HFFc6 (cell line): Measurements from ENCODE around the gene MLLT3. TPM values are rescaled to one million over a fixed set of nuclear protein-coding genes. Genes with fewer than 3 reads are reported as not detected.
"Not testable (repeated sequence)": the region's sequence is repeated elsewhere in the genome, so short reads cannot be mapped to it uniquely, and the experiment has no call there.

Experiments
- DNase-seq: peaks from one replicate; pipeline ENCODE4 v3.0.0-alpha.2; 2018
- H3K27ac Mint-ChIP-seq: 2 replicates; pipeline ENCODE4 v1.8.0; 2020; ENCODE audit warnings: mild to moderate bottlenecking, mixed read lengths
- H3K27me3 Mint-ChIP-seq: 2 replicates; pipeline ENCODE4 v1.8.0; 2021; ENCODE audit warnings: mild to moderate bottlenecking, moderate library complexity, mixed read lengths; ENCODE audit not compliant: insufficient read depth
- H3K36me3 Mint-ChIP-seq: 2 replicates; pipeline ENCODE4 v1.8.0; 2021; ENCODE audit warnings: low read depth, mixed read lengths
- H3K4me1 Mint-ChIP-seq: 2 replicates; pipeline ENCODE4 v1.8.0; 2020; ENCODE audit warnings: low read depth, mixed read lengths
- H3K4me3 Mint-ChIP-seq: 2 replicates; pipeline ENCODE4 v1.8.0; 2020; ENCODE audit warnings: mild to moderate bottlenecking, moderate library complexity, mixed read lengths
- H3K9me3 Mint-ChIP-seq: 2 replicates; pipeline ENCODE4 v1.8.0; 2020; ENCODE audit warnings: mild to moderate bottlenecking, mixed read lengths
- total RNA-seq, 6 experiments: library from RNA; stranded (reverse); fragmentation: NEBNext Ultra II Directional; extraction: Animal tissue kit (Norgen Biotek cat#: 25700); gene quantifications; 2 replicates in 1 of 6; 3 replicates in 5 of 6; pipeline ENCODE4 v1.2.3, GENCODE V29; 2021
- TF ChIP-seq, protein P1 (sequence below): fragments of 200-600 bp; sonication (generic); IDR thresholded peaks from 2 replicates; pipeline ENCODE4 v1.5.0; 2021; ENCODE audit warnings: antibody characterized with exemption, mild to moderate bottlenecking

The MLLT3 gene
- total RNA-seq, 6 experiments from 2014 or later = 23.1 to 27.5 (median 24.7) TPM

DNA sequence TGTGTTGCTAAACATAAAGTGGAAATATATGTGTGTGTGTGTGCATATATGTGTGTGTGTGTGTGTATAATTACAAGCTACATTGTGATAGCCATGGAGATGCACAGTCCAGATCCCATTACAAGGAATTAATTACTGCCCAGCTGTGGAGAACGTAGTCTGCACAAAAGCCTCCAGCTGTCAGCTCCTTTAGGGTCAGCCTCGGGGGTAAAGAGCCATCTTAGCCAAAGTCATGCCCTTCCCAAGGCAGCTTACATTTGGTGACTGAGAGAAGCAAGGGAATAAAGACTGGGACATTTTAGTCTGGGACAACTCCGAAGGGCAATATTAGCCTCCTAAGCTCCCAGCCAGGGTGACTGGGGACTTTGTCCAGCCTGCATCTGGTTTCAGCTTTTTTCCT, 39.9 kb upstream of the MLLT3 start:
- Mint-ChIP-seq H3K36me3 (no peaks in the 10 kb centered on the region), H3K4me3 (no peak overlapping the region), H3K4me1 (no peaks in the 10 kb centered on the region), H3K9me3 (no peaks in the 10 kb centered on the region), H3K27me3 (no peaks in the 10 kb centered on the region; the same call in 1 of the 2 replicates), H3K27ac (no peak overlapping the region)
- DNase-seq = no peak
- TF ChIP-seq, protein P1, sequence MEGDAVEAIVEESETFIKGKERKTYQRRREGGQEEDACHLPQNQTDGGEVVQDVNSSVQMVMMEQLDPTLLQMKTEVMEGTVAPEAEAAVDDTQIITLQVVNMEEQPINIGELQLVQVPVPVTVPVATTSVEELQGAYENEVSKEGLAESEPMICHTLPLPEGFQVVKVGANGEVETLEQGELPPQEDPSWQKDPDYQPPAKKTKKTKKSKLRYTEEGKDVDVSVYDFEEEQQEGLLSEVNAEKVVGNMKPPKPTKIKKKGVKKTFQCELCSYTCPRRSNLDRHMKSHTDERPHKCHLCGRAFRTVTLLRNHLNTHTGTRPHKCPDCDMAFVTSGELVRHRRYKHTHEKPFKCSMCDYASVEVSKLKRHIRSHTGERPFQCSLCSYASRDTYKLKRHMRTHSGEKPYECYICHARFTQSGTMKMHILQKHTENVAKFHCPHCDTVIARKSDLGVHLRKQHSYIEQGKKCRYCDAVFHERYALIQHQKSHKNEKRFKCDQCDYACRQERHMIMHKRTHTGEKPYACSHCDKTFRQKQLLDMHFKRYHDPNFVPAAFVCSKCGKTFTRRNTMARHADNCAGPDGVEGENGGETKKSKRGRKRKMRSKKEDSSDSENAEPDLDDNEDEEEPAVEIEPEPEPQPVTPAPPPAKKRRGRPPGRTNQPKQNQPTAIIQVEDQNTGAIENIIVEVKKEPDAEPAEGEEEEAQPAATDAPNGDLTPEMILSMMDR = no peak

DNA sequence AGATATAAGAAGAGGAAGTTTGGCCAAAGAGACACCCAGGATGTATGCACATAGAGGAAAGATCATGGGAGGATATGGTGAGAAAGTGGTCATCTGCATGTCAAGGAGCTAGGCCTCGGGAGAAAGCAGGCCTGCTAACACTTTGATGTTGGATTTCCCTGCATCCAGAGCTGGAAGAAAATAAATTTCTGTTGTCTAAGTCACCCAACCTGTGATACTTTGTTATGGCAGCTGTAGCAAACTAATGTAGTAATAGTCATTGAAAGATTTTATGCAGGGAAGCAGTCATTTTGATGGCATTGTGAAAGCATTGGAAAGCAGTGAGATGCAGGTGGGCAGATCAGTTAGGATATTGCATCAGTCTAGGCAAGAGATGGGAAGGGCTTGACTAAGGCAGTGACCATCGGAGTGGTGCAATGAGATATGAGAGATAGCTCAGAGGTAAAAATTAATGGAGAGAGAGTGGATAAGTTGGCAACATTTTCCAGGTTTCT, 37.2 kb upstream of the MLLT3 start:
- Mint-ChIP-seq H3K36me3 (no peaks in the 10 kb centered on the region), H3K27me3 (peaks cover 2% of the 10 kb centered on the region; the same call in 1 of the 2 replicates), H3K4me3 (no peak overlapping the region), H3K27ac (no peak overlapping the region), H3K9me3 (no peaks in the 10 kb centered on the region), H3K4me1 (no peaks in the 10 kb centered on the region)
- TF ChIP-seq, protein P1 = no peak
- DNase-seq = no peak

DNA sequence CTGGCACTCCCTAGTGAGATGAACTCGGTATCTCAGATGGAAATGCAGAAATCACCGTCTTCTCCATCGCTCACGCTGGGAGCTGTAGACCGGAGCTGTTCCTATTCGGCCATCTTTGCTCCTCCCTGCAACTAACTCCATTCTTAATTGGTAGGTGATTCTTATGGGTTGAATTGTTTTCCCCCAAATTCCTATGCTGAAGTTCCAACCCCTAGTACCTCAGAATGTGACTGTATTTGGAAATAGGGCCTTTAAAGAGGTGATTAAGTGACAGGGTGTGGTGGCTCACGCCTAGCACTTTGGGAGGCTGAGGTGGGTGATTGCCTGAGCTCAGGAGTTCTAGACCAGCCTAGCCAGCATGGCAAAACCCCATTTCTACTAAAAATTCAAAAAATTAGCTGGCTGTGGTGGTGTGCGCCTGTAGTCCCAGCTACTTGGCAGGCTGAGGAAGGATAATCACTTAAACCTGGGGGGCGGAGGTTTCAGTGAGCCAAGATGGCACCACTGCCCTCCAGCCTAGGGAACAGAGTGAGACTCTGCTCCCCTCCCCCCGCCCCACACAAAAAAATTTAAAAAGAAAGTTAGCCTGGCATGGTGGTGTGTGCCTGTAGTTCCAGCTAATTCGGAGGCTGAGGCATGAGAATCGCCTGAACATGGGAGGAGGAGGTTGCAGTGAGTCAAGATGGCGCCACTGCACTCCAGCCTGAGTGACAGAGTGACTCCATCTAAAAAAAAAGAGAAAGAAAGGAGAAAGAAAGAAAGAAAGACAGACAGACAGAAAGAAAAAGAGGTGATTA, 36.6 kb upstream of the MLLT3 start:
- Mint-ChIP-seq H3K36me3 (no peaks in the 10 kb centered on the region), H3K27ac (peak overlapping the region; percentile 63), H3K4me3 (no peak overlapping the region), H3K4me1 (no peaks in the 10 kb centered on the region), H3K9me3 (no peaks in the 10 kb centered on the region), H3K27me3 (peaks cover 2% of the 10 kb centered on the region; the same call in 1 of the 2 replicates)
- TF ChIP-seq, protein P1 = no peak
- DNase-seq = no peak

DNA sequence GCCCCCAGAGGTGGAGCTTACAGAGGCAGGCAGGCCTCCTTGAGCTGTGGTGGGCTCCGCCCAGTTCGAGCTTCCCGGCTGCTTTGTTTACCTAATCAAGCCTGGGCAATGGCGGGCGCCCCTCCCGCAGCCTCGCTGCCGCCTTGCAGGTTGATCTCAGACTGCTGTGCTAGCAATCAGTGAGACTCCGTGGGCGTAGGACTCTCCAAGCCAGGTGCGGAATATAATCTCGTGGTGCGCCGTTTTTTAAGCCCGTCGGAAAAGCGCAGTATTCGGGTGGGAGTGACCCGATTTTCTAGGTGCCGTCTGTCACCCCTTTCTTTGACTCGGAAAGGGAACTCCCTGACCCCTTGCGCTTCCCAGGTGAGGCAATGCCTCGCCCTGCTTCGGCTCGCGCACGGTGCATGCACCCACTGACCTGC, 36.0 kb upstream of the MLLT3 start:
- peak overlapping the region; percentile 63 for H3K27ac Mint-ChIP-seq
- H3K36me3 Mint-ChIP-seq, H3K4me3 Mint-ChIP-seq, DNase-seq, H3K9me3 Mint-ChIP-seq, H3K4me1 Mint-ChIP-seq, H3K27me3 Mint-ChIP-seq: not testable (repeated sequence)

DNA sequence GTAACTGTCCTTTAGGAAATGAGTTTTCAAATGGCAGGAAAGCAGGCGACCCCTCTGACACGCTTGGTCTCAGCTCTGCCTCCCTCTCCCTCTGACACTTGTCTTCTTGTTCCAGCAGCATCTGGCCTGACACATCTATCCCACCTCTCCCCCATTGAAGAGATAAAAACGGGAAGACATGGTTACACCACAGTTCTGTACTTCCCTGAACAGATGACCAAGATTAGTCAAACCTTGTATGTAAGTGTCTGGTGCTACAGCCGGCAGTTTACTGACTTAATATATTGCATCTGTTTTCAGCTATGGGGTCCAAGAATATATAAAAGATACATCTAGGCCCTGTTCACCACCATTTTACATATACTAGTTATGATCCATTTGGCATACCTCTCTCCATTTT, 29.6 kb upstream of the MLLT3 start:
- Mint-ChIP-seq H3K36me3 (no peaks in the 10 kb centered on the region), H3K27ac (no peak overlapping the region)

More for the DNA sequence above, 29.6 kb upstream of the MLLT3 start:
- no peaks in the 10 kb centered on the region for H3K9me3 Mint-ChIP-seq
- TF ChIP-seq, protein P1 = no peak
- no peak for DNase-seq
- peaks cover 5% of the 10 kb centered on the region; the same call in 1 of the 2 replicates for H3K27me3 Mint-ChIP-seq
- H3K4me1 Mint-ChIP-seq = peaks cover 4% of the 10 kb centered on the region; the same call in 1 of the 2 replicates
- H3K4me3 Mint-ChIP-seq = no peak overlapping the region
